NCI-H1105 treated with DMSO at 0.1 percent for 48 hours (cell line): ENCODE data around the gene SLC22A7.

Experiments
- DNase-seq: peaks from one replicate; lab custom pipeline; 2025; lab: John Stamatoyannopoulos, UW

Gene SLC22A7

DNA sequence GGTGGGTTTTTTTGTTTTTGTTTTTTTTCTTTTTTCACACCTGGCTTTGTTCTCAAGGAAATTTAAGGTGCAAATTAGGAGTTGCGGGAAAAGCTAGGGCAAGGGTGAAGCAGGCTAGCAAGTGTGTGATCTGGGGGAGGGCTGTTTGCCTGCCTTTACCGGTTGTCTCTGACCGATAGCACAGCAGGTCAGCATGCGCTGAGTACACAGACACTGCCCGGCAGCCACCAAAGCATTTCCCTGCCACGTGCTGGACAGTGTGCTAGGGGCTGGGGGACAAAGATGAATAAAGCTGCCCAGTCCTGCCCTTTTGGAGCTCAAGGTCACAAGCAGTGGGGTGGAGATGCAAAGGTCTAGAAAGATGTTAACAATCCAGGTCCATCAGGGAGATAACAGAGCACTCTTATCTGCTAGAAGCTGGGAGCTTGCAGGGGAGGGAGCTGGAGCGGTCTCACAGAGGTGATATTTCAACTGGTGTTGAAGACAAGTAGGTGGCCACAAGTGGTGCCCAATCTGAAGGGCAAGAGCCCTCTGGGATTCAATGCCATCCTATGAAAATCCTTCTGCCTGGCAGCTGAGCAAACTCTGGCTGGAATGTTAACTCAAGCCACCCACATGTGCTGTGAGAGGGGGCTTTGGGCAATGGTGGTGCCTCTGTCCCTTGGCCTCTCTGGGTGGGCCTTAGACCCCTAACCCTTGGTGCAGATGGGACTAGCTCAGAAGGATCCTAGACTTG is 30.3 kb upstream of the SLC22A7 start:
- no peak for DNase-seq

DNA sequence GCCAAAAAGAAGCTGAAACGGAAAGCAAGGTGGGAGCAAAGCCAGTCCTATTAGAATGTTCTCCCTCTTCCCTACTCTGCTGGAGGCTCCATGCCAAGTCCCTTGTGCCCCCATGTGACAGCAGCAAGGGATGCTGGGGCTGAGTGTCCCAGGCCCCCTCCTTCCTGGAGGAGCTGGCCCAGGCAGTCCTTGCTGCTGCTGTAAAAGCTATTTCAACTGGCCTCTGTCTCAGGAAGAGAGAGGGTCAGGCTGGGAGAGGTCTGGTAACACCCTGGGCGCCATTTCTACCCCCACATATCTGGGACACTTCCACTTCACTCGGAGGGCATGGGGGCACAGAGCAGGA is 29.7 kb upstream of the SLC22A7 start:
- DNase-seq = no peak

DNA sequence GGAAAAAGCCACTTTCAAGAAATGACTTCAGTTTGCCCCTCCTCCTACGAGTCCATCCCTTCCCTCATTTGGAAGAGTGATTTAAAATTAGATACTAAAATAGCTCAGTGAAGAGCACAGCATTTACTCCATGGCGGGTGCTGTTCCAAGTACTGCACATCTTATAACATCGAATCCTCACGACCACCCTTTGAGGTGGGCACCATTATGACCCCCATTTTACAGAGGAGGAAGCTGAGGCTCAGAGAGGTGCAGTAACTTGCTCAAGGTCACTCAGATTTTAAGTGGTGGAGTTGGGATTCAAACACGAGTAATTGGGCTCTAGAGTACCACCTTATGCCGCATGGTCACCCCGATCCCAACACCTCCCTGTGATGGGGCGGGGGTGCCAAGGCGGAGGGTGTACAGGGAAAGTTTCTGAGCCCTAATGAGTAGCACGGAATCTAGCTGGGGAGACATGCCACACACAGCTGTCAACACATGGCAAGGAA is 29.2 kb upstream of the SLC22A7 start:
- no peak for DNase-seq

DNA sequence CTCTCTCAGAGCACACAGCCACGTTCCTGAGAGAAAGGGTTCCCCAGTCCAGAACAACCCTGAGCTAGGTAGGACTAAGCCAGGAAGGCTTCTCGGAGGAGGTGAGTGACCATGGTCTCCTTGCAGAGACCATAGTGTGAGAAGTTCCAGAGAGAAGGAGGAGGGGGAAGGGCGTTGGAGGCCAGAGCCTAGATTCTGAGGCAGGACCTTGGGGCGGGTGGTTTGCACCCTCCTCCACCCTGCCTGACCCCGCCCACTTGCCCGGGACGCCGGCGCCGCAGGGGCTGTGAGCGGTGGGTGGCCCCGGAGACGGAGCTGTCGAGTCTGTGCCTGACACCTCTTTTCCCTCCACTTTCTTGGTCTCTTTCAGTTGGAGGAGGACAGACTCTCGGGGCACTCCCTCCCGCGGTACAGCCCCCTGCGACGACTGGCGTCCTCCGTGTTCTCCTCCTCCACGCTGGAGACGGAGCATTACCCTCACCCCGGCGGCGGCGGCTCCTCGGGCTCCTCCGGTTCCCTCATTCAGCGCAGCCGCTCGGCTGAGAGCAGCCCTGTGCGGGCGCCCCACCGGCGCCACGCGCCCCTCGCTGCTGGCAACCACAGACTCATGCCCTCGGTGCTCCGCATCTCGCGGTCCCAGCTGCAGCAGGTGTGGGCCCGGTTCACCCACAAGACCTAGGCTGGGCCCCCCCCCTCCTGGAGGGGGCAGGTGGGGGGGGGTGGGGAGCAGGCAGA is 28.6 kb upstream of the SLC22A7 start:
- DNase-seq = no peak

DNA sequence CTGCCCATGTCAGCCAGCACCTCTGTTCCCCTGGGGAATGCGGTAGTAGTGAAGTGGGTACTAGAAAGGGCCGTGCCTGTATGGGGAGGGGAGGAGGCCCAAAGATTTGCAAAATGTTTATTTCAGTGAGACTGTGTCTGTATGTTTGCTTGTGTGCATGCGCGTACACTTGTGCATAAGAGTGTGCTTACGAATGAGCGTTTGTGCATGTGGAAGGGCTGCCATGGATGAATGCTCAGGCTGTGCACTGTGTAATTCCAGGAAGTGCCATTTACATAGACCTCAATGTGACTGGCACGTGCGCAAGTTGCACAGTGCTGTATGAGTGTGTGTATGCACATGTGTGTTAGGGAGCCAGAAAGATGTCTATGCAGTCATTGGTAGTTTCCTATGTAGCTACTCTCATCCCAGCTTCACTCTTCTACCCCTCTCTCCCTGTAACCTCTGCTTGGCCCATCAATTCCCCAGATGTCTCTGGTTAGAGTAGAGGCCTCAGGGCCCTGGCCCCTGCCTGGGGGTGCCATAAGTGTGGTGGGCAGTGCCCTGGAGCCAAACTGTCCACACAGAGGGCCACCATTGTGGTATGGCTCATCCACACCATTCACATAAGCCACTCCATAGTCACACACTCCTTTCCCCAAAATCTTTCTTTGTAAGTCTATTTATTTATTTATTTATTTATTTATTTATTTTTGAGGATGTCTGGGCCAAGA is 26.8 kb upstream of the SLC22A7 start:
- DNase-seq = no peak

DNA sequence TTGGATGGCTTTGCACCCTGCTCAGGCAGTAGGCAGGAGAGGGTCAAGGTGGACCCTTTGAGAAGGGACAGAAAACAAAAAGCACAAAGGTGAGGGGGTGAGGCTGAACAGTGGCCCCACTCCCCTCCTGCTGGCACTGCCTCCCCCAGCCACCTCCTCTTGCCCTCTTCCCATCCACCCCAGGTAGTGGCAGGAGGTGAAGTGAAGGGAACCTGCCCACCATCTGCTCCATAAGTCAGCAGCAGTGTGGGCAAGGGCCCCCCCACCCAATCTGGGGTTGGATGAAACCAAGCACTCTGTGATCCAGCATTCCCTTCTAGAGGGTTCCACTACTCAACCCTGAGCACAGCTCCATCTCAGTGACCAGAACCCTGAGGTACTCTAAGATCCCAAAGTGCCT is 26.1 kb upstream of the SLC22A7 start:
- no peak for DNase-seq

- DNase-seq = no peak
These were observed 24.4 kb upstream of the SLC22A7 start for GRCh38 chr6:43273707-43274106.

GRCh38 chr6:43274127-43274915 is 23.7 kb upstream of the SLC22A7 start:
- no peak for DNase-seq

DNA sequence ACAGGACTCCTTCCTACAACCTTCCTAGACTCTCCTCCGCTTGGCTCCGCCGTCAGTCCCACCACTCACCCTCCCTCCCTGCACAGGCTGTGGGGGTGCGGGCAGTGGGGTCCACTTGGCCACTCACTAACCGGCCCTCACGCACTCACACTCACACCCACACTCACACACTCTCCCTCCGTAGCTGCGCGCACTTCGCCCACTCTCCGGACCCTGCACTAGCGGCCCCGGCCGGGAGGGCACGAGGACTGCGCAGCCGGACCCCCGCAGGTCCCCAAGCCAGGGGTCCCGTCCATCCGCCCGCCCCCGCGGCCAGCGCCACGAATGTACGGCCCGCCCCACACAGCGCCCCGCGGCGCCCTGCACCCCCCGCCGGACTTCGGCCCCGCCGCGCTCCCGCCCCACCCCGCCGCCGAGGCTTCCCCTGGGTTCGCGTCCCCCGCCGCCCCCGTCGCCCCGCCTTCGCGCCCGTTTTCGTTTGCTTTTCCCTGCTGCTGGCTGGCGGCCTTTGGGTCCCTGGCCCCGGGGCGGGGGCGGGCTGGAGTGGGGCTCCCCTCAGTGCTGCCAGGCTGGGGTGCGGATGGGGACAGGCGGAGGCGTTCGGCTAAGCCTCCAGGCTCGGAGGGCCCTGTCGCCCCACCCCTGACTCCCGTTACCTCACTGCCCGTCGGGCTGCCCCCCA is 23.0 kb upstream of the SLC22A7 start:
- no peak for DNase-seq

DNA sequence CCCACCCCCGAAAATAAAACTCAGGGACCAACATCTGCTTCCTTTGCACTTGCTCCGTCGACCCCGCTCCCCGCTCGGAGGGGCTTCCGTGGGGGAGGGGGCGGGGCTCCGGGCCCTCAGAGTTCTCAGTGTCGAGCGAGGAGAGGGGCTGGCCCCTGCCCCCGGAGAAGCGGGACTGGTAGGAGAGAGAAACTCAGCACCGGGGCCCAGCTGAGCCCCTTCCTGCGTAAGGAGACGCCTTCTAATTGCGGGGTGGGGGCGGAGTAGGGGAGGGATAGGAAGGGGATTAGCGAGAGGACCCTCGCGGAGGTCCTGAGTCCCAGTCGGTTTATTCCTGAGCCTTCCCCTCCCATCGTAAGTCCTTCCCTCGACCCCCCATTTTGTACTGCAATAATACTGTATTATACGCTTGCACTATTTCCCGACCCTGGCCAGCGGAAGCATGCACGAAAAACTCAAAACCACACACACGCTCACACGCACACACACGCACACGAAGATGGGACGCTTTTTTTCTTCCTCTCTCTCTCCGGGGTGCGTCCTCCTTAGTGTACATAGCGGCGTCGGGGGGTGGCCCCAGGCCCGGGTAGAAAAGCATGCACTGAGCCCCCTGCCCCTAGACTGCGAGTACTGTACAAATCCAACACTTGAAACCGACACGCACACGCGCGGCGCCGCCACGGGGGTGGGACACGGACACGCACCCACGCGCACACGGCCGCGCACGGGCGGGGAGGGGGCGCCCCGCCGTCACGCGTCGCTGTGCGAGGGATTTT is 22.1 kb upstream of the SLC22A7 start:
- no peak for DNase-seq

- DNase-seq = no peak
These were observed 21.3 kb upstream of the SLC22A7 start for GRCh38 chr6:43276577-43277305.

- no peak for DNase-seq
These were observed 20.8 kb upstream of the SLC22A7 start for GRCh38 chr6:43277306-43277642.

DNA sequence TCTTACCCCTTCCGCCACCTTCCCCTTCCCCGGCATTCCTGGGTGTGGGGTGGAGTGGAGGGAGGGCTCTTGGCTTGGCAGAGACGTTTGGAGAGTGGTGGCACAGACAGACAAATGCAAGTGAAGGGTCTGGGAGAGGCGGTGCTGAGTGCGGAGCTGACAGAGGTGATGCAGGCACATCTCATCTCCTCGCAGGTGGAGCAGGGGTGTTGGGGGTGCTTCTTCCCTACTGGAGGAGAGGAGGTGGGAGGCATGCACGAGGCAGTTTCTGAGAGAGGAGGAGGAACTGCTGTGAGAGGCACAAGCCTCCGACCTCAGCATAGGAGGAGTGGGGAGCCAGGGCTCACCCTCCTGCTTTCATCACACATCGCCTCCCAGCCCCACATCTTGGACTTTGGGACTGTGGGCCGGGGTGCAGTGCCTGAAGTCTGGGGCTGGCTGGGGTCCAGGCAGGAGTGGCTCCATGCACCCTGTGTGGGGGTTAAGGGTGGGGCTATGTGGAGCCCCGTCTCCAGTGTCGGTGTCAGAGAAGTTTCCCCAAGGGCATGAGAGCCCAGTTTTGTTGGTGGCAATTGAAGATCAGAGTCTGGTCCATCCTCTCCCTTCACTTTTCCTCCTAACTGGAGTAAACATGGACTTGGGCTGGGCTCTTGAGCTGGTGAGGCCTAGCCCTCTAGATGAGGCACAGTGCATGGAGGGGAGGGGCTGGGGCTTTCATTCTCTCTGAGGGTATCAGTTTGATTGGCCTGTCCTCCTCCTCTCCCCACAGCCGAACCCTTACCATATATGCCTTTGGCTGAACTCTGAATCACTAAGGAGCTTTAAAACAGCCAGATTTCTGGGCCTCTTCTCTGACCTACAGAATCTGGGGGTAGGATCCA is 20.2 kb upstream of the SLC22A7 start:
- no peak for DNase-seq

- no peak for DNase-seq
These were observed 19.5 kb upstream of the SLC22A7 start for GRCh38 chr6:43278524-43279078.

DNA sequence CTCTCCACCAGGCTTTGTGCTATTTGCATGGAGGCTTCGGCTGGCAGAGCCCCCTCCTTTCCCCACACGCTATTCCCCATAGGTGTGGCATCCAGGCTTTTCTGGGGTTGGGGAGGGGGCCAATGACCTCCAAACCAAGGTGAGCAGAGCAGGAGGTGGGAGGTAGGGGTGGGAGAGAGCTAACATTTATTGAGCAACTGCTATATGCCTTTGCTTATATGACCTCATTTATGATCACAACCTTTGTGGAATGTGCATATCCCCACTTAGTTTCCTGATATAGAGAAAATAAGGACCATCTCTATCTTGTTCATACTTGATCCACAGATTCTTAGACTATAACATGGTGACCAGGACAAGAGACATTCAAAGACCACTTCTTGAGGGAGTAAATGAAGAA is 17.8 kb upstream of the SLC22A7 start:
- DNase-seq = no peak

DNA sequence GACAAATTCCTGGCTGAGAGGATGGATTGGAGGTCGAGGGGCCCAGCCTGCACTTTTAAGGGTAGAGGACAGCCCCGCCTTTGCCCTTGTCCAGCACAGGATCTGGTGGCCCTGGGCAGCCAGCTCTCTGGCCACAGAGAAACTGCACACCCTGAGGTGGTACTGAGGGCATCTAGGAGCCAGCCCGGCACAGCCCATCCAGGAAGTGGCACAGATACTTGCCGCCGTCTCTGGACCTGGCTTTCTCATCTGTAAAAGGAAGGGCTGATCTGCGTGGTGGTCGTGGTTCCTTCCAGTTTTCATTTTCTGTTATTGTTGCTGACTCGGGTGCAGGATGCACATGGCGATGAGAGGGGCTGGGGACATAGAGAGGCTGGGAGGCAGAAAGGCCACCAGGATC is 16.0 kb upstream of the SLC22A7 start:
- DNase-seq = no peak

- DNase-seq = no peak
These were observed 15.2 kb upstream of the SLC22A7 start for GRCh38 chr6:43282636-43283513.

DNA sequence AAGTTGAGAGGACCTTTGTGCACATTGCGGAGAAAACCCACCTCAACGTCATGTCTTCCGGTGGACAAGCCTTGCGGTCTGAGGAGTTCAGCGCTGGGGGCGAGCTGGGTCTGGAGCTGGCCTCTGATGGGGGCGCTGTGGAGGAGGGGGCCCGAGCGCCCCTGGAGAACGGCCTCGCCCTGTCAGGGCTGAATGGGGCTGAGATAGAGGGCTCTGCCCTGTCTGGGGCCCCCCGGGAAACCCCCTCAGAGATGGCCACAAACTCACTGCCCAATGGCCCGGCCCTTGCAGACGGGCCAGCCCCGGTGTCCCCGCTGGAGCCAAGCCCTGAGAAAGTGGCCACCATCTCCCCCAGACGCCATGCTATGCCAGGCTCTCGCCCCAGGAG is 14.6 kb upstream of the SLC22A7 start:
- no peak for DNase-seq
